Transverse colon (tissue), 4 donors: ENCODE results near the gene JARID2. TPM values are rescaled to one million over a fixed set of nuclear protein-coding genes. Genes with fewer than 3 reads are reported as not detected.
A peak's percentile ranks its signal among the peaks of the same experiment; 100 is the strongest.

ENCODE experiments used
- DNase-seq: peaks from one replicate; pipeline ENCODE4 v3.0.0-alpha.2; 2019
- H3K27ac ChIP-seq, 4 donors: fragments of 200-600 bp; sonication (generic); 2 replicates each; pipeline ENCODE4 v1.5.1; 2016 to 2018; ENCODE audit warnings: inconsistent platforms in 4 of 4
- H3K27me3 ChIP-seq: fragments of 200-600 bp; sonication (generic); 2 replicates; pipeline ENCODE4 v1.5.1; 2017; ENCODE audit warnings: inconsistent platforms
- H3K36me3 ChIP-seq, 4 donors: fragments of 200-600 bp; sonication (generic); 2 replicates each; pipeline ENCODE4 v1.5.1; 2017 to 2019; ENCODE audit warnings: inconsistent platforms in 4 of 4
- H3K4me1 ChIP-seq, 4 donors: fragments of 200-600 bp; sonication (generic); 2 replicates each; pipeline ENCODE4 v1.5.1; 2017 to 2020; ENCODE audit warnings: inconsistent platforms in 4 of 4
- H3K4me3 ChIP-seq, 4 donors: fragments of 200-600 bp; sonication (generic); 1 replicate in 1 of 4; 2 replicates in 3 of 4; pipeline versions ENCODE4 v1.5.1 to v1.6.1; 2017 to 2019; ENCODE audit warnings: inconsistent platforms in 4 of 4
- H3K9me3 ChIP-seq, 2 donors: fragments of 200-600 bp; sonication (generic); 2 replicates each; pipeline ENCODE4 v1.5.1; 2017 to 2019; ENCODE audit warnings: inconsistent platforms in 2 of 2
- CTCF ChIP-seq, 5 experiments: fragments of 200-600 bp in 3 of 5; fragments of 450-650 bp in 2 of 5; sonication (generic) in 3 of 5; IDR thresholded peaks; 1 replicate in 2 of 5; 2 replicates in 3 of 5; pipeline ENCODE4 v1.5.1; 2016 to 2017; ENCODE audit warnings: antibody characterized with exemption in 5 of 5, inconsistent platforms in 3 of 5, mild to moderate bottlenecking in 2 of 5, moderate library complexity in 1 of 5
- EP300 ChIP-seq: sonication (generic); formaldehyde crosslinking; IDR thresholded peaks from one replicate; pipeline ENCODE4 v1.6.1; 2017; ENCODE audit warnings: antibody characterized with exemption, low read depth
- POLR2A ChIP-seq: fragments of 450-650 bp; IDR thresholded peaks from one replicate; pipeline ENCODE4 v1.6.1; 2016; ENCODE audit warnings: antibody characterized with exemption, mild to moderate bottlenecking, moderate library complexity
- POLR2AphosphoS5 ChIP-seq, 3 donors: sonication (generic); formaldehyde crosslinking; IDR thresholded peaks; one replicate each; pipeline ENCODE4 v1.6.1; 2016; ENCODE audit warnings: antibody characterized with exemption in 3 of 3
- WGBS, 2 donors: methylation state at CpG; one replicate each; pipeline ENCODE4 v1.1.5; 2018; ENCODE audit warnings: low coverage in 1 of 2; 5-methylcytosine and 5-hydroxymethylcytosine counted together
- in situ Hi-C, 4 donors: fragments of 200-750 bp; cut with MboI; loops; one replicate each; pipeline versions ENCODE4 v1.15.0 to v1.15.1; 2017; ENCODE audit warnings: low sequenced_read_pairs in 3 of 4, low pct_ligation_motif_present in 1 of 4, low pct_unique_long_range_greater_than_20kb in 1 of 4
- intact Hi-C: fragments of 100-400 bp; cut with DNase I; formaldehyde crosslinking; loops from one replicate; pipeline ENCODE4 v1.15.1; 2023; ENCODE audit warnings: low total_unique reads
- total RNA-seq, 4 donors: library from RNA; depleted of rRNA; stranded (reverse); fragments of >200 nt; gene quantifications; one replicate each; pipeline ENCODE4 v1.1.0, GENCODE V29; 2016

The JARID2 gene
- 10 to 100 TPM in 2 of 4 donors, 1 to 10 TPM in 2; 9.4 to 18.7 (median 10.9) TPM for total RNA-seq

- Histone ChIP-seq H3K27me3 (no peaks in the 10 kb centered on the region), H3K4me3 (peak within 1 kb of the TSS; percentile 79 to 90 (median 86)), H3K9me3 (no peaks in the 10 kb centered on the region), H3K4me1 (peaks cover 0 to 23% (median 22%) of the 10 kb centered on the region in 4 donors), H3K27ac (peak within 1 kb of the TSS; percentile 91 to 92 (median 91)), H3K36me3 (no peaks in the 10 kb centered on the region)
- WGBS, 2 donors: 0 to 1% methylated on average over 5 to 48 of the region's 59 CpGs
- in situ Hi-C loops (loop anchor here in 2 of 4 donors (25.0 kb wide), 1 partner anchor 1033 kb away; no protein-coding TSS in a partner anchor), intact Hi-C loops (loop anchor here (10.0 kb wide), 1 partner anchor 249 kb away; no protein-coding TSS in a partner anchor)
- peak; percentile 99 for DNase-seq
- no peak for TF ChIP-seq EP300
- TF ChIP-seq CTCF (IDR thresholded peaks at IDR 0.05): peak in 2 of 5 experiments; percentile 8 to 43
- TF ChIP-seq POLR2A: peak; percentile 96
- peak; percentile 96 to 97 (median 97) for TF ChIP-seq POLR2AphosphoS5 (IDR thresholded peaks at IDR 0.05)
Measured at GRCh38 chr6:15245361-15246216, at the start of gene JARID2. JARID2 (plus strand) TSS chr6:15246069; CDS start chr6:15246540, 471 bp downstream.

- no peak for DNase-seq
- intact Hi-C loops: no loop called here
- Histone ChIP-seq H3K27me3 (no peaks in the 10 kb centered on the region), H3K27ac (no peak overlapping the region), H3K36me3 (no peaks in the 10 kb centered on the region), H3K4me1 (no peaks in the 10 kb centered on the region), H3K9me3 (no peaks in the 10 kb centered on the region), H3K4me3 (no peak overlapping the region)
- WGBS, 2 donors: 89 to 100% methylated on average over 2 to 5 of the region's 5 CpGs
- in situ Hi-C loops: no loop called here
- TF ChIP-seq POLR2A (no peak), POLR2AphosphoS5 (IDR thresholded peaks at IDR 0.05) (no peak), CTCF (IDR thresholded peaks at IDR 0.05) (no peak), EP300 (no peak)
Measured at GRCh38 chr6:15200087-15200486, 45.8 kb upstream of the JARID2 start.

GRCh38 chr6:15205321-15205720 lies 40.5 kb upstream of the JARID2 start:
- DNase-seq: no peak
- H3K36me3 ChIP-seq: no peaks in the 10 kb centered on the region
- WGBS, 2 donors: 95 to 100% methylated on average over 2 to 4 of the region's 4 CpGs
- no peaks in the 10 kb centered on the region for H3K4me1 ChIP-seq
- no peak overlapping the region for H3K4me3 ChIP-seq
- no peak overlapping the region for H3K27ac ChIP-seq
- in situ Hi-C loops (no loop called here), intact Hi-C loops (no loop called here)
- no peaks in the 10 kb centered on the region for H3K27me3 ChIP-seq
- no peaks in the 10 kb centered on the region for H3K9me3 ChIP-seq
- TF ChIP-seq CTCF (IDR thresholded peaks at IDR 0.05) (no peak), POLR2AphosphoS5 (IDR thresholded peaks at IDR 0.05) (no peak), POLR2A (no peak), EP300 (no peak)

- no peak for DNase-seq
- in situ Hi-C loops: no loop called here
- intact Hi-C loops: no loop called here
- WGBS, 2 donors: 66 to 100% methylated on average over 1 to 2 of the region's 2 CpGs
- H3K4me1 ChIP-seq: no peaks in the 10 kb centered on the region
- no peak overlapping the region for H3K27ac ChIP-seq
- H3K27me3 ChIP-seq: no peaks in the 10 kb centered on the region
- no peaks in the 10 kb centered on the region for H3K9me3 ChIP-seq
- TF ChIP-seq EP300: no peak
- no peaks in the 10 kb centered on the region for H3K36me3 ChIP-seq
- no peak overlapping the region for H3K4me3 ChIP-seq
Measured at GRCh38 chr6:15206887-15207286, 39.0 kb upstream of the JARID2 start.
